ENCODE data around the gene DGKK. TPM values are rescaled to one million over a fixed set of nuclear protein-coding genes. Genes with fewer than 3 reads are reported as not detected.

Gene DGKK
- total and polyA plus RNA-seq, 11 donors: not detected

- WGBS, 4 donors: 39 to 57% (median 51%) methylated on average over 5 of the region's 5 CpGs
- H3K36me3 ChIP-seq: no peaks in the 10 kb centered on the region
- ATAC-seq (no peak), DNase-seq (no peak)
- H3K4me1 ChIP-seq: peaks cover 0 to 13% (median 0%) of the 10 kb centered on the region in 12 donors
- TF ChIP-seq CTCF (IDR thresholded peaks at IDR 0.05): no peak
- TF ChIP-seq POLR2A (IDR thresholded peaks at IDR 0.05): no peak
- no peak overlapping the region for H3K4me3 ChIP-seq
- H3K27me3 ChIP-seq: peaks cover 0 to 63% (median 25%) of the 10 kb centered on the region in 9 donors
- H3K9me3 ChIP-seq: no peaks in the 10 kb centered on the region
- intact Hi-C loops (cut with DNase I): no loop called here
- no peak overlapping the region for H3K27ac ChIP-seq
Measured at GRCh38 chrX:50475208-50475607, 4.6 kb upstream of the DGKK start.

- 2 to 40% (median 19%) methylated on average over 23 of the region's 23 CpGs for WGBS, 4 donors
- H3K27me3 ChIP-seq: peaks cover 0 to 93% (median 38%) of the 10 kb centered on the region in 9 donors
Measured at GRCh38 chrX:50471390-50471789, 765 bp upstream of the DGKK start.

GRCh38 chrX:50469206-50469605 lies 1.4 kb downstream of the DGKK start:
- Histone ChIP-seq H3K9me3 (no peaks in the 10 kb centered on the region), H3K27me3 (peaks cover 7 to 97% (median 51%) of the 10 kb centered on the region in 9 donors), H3K4me3 (no peak overlapping the region), H3K4me1 (peaks cover 0 to 22% (median 0%) of the 10 kb centered on the region in 12 donors), H3K36me3 (no peaks in the 10 kb centered on the region), H3K27ac (no peak overlapping the region)
- ATAC-seq (no peak), DNase-seq (peak in 1 of 5 donors; percentile 19)
- TF ChIP-seq CTCF (IDR thresholded peaks at IDR 0.05) (no peak), POLR2A (IDR thresholded peaks at IDR 0.05) (no peak)
- intact Hi-C loops (cut with DNase I): no loop called here
- 1 to 21% (median 11%) methylated on average over 17 to 24 of the region's 24 CpGs for WGBS, 4 donors

More at GRCh38 chrX:50471390-50471789, 765 bp upstream of the DGKK start:
- intact Hi-C loops (cut with DNase I): no loop called here
- TF ChIP-seq POLR2A (IDR thresholded peaks at IDR 0.05) (no peak), CTCF (IDR thresholded peaks at IDR 0.05) (no peak)
- Histone ChIP-seq H3K9me3 (no peaks in the 10 kb centered on the region), H3K36me3 (no peaks in the 10 kb centered on the region), H3K4me1 (peaks cover 0 to 22% (median 0%) of the 10 kb centered on the region in 12 donors), H3K27ac (no peak overlapping the region), H3K4me3 (no peak overlapping the region)
- ATAC-seq (no peak), DNase-seq (no peak)

- H3K4me1 ChIP-seq: no peaks in the 10 kb centered on the region
- no peaks in the 10 kb centered on the region for H3K36me3 ChIP-seq
- no peak for TF ChIP-seq CTCF (IDR thresholded peaks at IDR 0.05)
- no peak for TF ChIP-seq POLR2A (IDR thresholded peaks at IDR 0.05)
- no peak for ATAC-seq
- DNase-seq: no peak
- H3K27ac ChIP-seq: no peak overlapping the region
- intact Hi-C loops (cut with DNase I): no loop called here
- peaks cover 0 to 76% (median 6%) of the 10 kb centered on the region in 9 donors for H3K27me3 ChIP-seq
- WGBS, 4 donors: 14 to 42% (median 21%) methylated on average over 1 of the region's 1 CpG
- no peak overlapping the region for H3K4me3 ChIP-seq
- no peaks in the 10 kb centered on the region for H3K9me3 ChIP-seq
Measured at GRCh38 chrX:50459615-50460014, 11.0 kb downstream of the DGKK start.

Measured in heart left ventricle (tissue), 16 donors.